ENCODE measurements around the gene FRMD4A.

DNA sequence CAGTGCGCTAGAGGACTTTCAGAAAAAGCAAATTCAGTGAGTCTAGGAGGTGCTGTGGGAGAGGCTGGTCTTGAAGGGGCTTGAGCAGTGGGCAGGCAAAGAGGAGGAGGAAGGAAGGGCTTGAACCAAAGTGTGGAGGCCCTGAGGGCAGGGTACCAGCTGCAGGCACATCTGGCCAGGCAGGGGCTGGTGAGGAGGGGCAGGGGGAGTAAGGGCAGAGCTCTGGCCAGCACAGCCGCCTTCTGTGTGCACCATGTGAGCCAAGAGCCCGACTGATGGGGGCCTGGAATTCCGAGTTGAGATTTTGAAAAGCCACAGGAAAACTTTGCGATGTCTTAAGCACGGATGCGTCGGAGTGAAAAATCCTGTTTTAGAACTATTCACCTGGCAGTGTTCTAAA, 669.5 kb downstream of the FRMD4A start:
- no peak for TF ChIP-seq RAD21 (IDR thresholded peaks at IDR 0.05; ENCODE audit: low read depth)
- TF ChIP-seq, protein P1, sequence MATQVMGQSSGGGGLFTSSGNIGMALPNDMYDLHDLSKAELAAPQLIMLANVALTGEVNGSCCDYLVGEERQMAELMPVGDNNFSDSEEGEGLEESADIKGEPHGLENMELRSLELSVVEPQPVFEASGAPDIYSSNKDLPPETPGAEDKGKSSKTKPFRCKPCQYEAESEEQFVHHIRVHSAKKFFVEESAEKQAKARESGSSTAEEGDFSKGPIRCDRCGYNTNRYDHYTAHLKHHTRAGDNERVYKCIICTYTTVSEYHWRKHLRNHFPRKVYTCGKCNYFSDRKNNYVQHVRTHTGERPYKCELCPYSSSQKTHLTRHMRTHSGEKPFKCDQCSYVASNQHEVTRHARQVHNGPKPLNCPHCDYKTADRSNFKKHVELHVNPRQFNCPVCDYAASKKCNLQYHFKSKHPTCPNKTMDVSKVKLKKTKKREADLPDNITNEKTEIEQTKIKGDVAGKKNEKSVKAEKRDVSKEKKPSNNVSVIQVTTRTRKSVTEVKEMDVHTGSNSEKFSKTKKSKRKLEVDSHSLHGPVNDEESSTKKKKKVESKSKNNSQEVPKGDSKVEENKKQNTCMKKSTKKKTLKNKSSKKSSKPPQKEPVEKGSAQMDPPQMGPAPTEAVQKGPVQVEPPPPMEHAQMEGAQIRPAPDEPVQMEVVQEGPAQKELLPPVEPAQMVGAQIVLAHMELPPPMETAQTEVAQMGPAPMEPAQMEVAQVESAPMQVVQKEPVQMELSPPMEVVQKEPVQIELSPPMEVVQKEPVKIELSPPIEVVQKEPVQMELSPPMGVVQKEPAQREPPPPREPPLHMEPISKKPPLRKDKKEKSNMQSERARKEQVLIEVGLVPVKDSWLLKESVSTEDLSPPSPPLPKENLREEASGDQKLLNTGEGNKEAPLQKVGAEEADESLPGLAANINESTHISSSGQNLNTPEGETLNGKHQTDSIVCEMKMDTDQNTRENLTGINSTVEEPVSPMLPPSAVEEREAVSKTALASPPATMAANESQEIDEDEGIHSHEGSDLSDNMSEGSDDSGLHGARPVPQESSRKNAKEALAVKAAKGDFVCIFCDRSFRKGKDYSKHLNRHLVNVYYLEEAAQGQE (IDR thresholded peaks at IDR 0.05; ENCODE audit: low read depth) = no peak

Data from Ishikawa (cell line).